Measurements from ENCODE around the gene PCP4.
A peak's percentile ranks its signal among the peaks of the same experiment; 100 is the strongest.

The PCP4 gene

DNA sequence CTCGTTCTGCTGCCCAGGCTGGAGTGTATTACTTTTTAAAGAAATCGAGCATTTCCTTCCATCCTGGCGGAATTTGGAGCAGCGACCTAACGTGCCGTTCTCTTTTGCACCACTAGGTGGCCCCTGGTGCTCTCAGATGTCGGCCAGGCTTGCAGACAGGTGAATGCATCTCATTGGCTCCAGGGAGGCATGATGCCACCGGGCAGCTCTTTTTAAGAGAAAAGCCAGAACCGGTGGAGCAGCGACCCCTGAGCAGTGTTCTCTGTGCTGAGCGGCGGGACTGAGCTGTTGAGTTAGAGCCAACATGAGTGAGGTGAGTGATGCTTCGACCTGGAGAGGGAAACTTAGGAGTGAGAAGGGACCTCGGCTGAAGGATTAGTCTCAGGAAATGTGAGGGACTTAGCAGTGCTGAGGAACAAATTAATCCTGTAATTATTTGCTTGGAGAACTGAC lies at the start of gene PCP4:
Gene PCP4 (plus strand): TSS at position 241 of the 453 bp plus-strand sequence. CDS start 64 bp downstream, at position 305.
- DNase-seq, result peak in 1 of 2 experiments; percentile 50

DNA sequence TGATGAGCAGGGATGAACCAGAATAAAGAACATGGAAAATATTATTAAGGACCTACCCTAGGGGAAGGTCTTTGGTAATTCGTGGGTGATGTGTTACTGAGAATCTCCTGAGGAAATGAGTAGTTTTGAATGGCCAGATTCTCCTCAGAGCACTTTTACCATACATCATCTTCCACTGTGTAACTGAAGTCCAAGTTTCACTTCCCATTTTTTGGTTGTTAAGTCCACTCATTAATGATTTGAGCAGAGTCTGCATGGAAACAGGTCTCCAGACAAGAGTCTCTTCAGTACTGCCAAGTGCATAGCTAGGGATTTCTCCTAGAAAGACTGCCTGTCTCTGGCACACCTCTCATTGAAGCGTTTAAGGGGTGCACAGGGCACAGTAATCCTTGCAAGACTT lies 48.7 kb upstream of the PCP4 start:
- DNase-seq, result no peak

DNA sequence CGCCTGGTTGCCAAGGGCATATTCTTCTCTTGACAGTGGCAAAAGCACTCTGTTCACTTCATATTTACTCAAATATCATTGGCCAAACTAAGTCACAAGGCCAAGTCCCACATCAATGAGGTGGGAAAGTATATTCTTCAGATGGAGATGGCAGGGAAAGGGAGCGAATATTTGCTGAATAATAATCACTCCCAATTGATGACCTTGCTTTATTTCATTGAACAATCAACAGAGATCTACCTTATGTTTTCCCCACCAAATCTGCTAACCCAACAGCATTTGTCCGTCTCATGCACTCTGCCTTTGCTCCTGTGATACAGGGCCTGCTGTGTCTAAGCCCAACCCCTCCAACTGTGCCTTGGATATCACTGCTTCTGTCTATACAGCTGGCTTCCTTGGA lies 45.2 kb upstream of the PCP4 start:
- DNase-seq, result no peak

DNA sequence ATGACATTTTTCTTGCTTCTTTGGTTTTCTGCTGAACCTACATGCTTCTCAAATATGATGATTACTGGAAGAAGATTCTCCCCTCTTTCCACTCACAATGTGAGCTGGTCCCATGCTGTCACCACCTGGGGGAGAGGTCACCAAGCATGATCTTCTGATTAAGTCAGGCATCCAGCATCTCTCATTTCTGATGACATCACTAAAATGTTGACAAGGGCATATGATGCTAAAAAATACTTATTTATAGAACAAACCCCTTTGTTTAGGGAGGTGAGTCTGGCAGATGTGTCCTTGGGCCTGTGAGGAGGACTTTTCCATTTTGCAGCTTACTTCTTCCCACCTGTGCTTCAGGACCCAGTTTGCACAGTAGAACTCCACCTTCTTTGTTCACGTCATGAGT lies 42.0 kb upstream of the PCP4 start:
- no peak for DNase-seq

DNA sequence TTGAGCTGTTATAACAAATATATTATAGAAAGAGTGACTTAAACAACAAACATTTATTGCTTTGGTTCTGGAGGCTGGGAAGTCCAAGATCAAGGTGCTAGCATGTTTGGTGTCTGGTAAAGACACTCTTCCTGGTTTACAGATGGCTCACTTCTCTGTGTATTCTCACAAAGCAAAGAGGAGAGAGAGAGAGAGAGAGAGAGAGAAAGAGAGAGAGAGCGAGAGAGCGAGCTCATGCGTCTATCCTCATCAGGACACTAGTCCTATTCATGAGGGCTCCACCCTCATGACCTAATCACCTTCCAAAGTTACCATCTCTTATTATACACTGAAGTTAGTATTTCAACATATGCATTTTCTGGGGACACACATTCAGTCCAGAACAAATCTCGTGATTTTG lies 32.7 kb upstream of the PCP4 start:
- no peak for DNase-seq

DNA sequence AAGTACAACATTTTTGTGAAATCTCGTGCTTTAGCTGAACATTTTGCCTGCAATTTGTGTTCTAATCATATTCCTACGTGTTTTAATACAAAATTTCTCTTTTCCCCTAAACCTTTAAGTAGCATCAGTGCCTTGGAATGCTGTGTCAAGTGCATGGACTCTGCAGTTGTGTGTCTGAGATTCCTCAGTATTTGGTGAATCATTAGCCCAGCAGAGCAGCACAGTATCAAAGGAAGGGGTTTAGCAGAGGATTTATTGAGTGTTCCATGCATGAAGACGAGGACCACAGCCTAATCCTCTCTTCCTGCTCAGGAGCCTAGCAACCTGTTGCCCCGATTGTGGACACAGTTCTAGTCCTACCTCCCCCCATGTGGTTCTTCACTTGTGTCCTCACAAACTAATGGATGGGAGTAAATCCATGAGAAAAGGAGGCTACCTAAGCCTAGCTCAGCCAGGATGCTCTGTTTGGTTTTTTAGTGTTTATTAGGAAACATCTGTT lies 29.3 kb upstream of the PCP4 start:
- no peak for DNase-seq

DNA sequence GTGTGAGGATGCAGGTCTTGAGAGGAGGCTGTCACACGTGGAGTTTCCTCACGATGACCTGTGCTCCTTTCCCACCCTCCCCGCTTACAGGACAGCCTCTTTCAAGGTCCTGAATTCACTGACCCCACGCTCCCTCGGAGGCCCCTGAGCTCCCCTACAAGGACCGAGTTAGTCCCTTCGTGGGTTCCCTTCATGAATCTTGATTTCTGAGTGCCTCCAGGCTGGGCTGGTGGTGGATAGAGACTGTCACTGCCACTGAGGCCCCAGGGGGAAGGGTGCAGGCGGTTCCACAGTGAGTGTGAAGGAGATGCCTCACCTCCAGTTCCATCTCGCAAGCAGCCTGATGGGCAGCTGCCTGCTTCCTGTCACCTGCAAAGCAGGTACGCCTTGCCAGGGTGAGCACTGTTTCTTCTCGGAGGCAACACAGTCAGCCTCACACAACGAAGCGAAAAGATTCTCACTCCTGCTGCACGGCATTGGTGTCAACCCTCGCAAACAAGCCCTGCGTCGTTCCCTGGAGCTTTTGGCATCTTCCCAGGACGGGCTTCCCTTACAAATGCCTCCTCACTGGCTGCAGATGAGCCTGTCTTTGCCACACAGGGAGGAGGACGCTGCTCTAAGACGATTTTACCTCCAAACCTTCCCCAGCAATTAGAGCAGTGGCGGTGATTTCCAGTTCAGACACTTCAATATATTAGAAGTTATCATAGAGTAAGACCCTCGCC lies 26.7 kb upstream of the PCP4 start:
- no peak for DNase-seq

DNA sequence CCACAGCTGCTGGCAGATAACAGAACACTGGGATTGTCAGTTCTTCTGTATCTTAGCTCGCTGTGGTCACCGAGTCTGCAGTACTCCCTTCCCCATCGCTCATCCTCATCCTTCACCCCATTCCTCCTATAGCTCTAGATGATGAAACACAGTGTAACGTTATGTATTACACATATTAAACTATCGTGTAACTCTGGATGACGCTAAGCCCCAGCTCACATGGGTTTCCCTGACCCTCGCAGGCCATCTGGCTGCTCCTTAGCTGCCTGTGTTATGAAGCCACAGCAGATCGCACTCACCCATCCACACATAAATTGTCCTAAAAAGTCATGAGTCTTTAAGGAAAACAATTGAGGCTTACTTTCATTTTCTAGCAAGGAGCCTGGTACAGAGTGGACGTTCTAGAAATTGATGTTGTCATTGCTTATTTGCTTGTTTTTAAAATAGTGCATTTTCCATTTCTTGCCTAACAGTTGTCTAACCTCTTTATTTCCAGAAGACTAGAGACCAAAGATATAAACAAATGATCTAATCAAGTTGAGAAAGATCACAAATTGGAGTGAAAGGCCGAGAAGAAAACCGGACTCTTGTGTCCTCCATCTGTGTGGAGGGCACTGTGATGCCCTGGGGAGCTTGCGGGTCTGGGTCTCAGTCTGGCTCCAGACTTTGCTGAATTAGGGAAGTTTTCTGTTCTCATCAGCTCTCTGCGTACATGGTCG lies 24.3 kb upstream of the PCP4 start:
- no peak for DNase-seq

DNA sequence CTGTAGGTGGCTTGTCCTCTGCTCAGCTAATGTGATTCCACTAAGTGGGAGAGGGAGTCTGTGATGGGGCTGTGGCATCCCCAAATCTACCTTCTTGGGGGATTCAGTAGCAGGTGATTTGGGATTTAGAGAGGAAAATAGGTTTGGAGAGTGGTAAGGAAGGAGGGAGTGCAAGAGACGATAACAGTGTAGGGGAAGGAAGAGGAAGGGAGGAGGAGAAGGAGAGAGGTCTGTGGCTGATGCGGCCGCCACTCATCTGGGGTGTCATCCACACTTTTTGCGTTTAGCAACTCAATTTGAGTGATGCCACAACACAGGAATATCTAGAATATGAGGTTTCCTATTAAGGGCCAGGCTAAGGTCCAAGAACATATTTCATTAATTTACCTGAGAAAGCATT lies 23.8 kb upstream of the PCP4 start:
- no peak for DNase-seq

DNA sequence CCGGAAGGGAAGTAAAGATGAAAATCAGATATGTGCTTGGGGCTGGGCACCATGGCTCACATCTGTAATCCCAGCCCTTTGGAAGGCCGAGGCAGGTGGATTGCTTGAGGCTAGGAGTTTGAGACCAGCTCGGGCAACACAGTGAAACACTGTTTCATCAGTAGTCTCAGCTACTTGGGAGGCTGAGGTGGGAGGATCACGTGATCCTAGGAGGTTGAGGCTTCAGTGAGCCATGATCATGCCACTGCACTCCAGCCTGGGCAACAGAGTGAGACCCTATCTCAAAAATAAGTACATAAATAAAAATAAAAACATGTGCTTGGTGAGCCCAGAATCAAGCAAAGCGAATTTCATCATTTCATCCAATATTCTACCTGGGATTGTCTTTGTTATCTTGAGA lies 23.3 kb upstream of the PCP4 start:
- DNase-seq, result no peak

DNA sequence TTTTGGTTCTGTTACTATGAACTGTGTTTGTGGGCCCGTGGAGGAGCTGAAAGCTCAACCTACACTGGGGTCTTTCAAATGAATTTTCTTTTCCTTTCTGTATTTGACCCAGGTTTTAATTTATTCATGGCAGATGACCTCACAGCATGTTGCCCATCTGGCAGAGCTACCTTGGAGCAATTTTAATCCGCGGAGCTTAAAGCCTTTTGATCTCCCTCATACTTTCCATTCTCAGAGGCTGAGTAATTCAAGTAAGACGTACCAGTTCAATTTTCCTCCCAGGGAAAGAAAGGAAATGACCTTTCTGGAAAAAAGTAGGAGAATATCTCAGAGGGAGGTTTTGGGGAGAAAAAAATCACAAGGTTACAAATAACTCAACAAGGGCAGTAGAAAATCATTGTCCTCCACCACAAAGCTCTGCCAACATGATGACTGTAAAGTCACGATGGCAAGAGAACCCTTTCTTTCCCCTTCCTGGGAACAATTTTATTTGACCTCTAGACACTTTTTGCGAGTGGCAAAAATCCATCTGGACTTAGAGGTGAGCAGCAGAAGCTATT lies 21.6 kb upstream of the PCP4 start:
- no peak for DNase-seq

DNA sequence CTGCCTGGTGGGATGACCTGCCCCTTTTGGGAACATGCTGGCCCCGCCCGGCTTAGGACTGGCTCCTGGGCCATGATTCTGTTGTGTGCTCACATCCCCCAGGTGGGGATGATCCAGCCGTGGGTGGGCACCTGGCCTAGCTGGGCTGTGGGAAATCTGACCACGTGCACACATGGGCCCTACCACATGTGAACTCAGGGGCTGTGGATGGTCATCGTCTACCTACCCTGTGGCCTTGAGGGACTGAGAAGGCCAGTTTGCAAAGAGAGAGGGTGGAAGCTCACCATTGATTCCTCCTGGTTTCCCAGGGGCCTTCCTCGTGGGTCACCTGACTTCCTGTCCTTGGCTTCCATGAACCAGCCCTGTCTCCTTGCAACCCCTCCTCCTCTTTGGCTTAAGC lies 19.4 kb upstream of the PCP4 start:
- no peak for DNase-seq

DNA sequence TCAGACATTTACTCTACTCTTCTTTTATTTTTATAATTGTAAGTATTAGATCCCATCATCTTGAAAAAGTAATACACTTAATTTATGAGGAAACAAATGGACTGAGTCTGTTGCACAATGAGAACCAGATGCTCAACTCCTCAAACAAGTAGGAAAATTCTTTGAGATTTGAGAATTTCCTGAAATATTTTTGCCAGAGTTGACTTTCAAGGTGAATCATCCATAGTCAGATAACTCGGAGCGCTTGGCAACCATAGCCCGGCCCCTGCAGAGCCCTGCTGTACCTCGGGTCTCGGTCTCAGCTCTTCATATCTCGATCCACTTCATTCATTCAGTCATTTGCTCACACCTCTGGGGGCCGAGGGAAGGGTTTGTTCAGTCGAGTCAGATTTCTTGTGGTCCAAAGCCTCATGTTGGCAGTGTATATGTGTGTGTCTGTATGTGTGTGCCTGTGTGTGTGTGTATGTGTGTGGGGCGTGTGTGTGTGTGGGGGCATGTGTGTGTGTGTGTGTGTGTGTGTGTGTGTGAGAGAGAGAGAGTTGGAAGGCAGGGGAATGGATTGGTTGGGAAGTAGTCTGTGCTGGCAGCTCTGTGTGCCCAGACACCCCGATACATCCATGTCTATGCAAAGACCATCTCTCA lies 18.1 kb upstream of the PCP4 start:
- DNase-seq, result no peak

DNA sequence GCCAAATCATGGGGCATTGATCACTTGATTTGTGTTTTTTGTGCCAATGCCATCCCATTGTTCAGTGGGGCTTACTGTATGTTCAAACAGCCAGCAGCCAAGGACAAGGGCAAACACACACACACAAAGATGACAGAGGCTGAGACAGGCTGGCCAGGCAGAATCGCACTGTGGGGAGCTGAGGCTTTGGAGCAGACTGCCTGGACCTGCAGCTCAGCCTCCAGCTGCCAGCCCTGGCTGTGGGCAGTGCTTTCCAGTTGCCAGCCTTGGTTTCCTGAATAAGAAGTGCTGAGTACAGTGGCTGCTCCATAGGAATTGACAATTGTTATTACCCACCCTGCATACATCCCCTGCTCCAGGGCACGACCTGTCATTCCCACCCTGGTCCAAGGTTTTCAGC lies 16.9 kb upstream of the PCP4 start:
- no peak for DNase-seq

DNA sequence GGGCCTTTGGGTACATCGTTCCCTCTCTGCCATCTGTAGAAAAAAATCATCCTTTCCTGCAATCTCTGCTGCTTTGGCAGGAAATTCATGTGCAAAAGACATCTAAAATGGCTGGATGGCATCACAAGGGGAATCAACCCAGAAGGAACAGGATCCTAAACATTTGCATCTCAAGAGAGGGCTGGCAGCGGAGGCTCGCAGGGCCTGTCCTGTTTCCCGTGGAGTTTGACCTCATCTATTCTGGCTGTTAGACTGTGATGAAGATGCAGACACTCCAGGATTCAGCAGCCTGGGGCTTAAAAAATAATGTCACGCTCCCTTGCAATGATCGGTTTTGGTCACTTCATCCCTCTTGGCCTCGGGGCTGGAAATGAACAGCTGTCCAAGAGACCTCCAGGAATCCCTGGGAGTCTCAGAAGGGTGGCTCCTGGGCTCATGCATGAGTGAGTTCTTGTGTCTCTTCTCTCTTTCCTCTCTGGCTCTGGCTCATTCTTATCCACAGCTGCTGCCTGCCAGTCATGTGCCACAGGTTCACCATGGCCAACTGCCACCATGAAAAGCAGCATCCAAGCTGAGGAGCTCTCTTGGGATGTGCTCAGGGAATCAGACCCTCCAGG lies 16.1 kb upstream of the PCP4 start:
- no peak for DNase-seq

DNA sequence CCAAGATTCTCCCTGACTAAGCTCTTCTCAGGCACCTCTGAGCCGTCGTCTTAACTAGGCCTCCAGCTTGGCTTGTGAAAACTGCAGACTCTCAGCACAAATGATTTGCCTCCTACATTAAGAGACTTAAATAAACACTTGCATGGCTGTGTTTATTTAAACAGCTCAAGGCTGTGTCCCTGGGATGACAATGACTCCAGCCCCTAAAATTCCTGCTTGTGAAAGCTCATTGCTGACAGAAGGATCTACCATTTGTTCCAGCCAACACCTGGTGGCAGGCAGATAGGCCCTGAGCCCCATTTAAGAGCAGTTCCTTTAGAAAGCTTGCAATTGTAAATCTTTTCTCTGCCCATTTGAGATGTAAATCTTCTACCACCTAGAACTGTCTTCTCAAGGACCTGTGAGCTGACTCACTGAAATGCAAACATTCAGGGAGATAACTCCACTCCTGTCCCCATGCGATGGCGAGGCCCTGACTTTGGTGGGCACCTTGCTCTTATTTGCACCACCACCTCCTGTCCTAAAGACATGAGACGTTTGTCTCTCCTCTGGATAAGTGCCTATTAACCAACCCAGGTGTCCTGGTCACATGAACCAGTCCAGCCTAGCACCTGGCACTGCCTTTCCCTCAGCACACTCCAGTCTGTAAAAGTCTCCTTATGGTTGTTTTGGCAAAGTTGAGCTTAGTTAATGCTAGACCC lies 15.1 kb upstream of the PCP4 start:
- DNase-seq, result no peak

DNA sequence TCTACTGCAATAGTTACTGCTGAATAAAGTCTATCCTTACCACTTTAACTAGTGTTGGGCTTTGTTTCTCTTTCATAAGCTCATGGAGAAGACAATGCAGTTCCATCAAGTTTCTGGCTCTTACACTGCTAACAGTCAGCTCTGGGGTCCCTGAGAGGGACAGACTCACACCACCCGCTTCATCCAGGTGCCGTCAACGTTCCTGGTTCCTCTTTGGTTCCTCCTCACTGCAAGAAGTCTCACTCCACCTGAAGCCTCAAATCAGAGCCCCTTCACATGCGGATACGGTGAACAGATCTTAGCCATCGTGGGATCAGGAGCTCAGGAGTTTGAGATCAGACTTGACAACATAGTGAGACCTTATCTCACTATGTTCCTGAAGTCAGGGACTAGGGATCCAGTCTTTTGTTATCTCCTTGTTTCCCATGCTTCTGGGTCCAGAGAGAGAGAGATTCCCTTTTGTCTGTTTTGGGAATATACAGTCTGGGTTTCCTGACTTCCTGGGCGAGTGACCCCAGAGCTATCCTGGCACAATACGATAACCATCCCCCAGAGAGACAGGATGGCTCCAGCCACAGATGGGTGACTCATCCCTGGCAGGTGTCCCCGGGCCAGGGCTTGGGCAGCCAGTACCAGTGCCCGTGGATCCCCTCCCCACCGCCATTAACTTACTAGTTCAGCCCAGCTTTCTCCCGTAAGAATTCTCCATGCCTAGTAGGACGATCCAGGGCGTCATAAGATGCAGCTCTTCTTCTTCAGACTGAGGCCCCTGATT lies 14.3 kb upstream of the PCP4 start:
- DNase-seq, result no peak

DNA sequence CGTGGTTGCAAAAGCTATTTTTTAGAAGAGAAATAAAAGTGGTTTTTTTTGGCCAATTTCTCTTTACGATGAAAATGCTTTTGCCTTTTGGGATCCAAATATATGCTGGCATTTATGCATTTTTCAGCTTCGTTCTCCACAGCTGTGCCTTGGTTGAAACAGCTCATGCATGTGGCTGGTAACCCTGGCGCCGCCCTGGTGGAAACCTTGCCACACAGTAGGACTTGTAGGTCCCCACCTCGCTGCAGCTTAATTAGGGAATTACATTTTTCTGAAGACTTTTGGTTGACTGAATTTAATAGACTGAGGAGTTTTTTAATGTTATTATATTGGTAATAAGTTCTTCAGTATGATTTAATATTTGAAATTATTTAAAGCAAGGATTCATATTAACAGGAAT lies 12.7 kb upstream of the PCP4 start:
- DNase-seq, result no peak

DNA sequence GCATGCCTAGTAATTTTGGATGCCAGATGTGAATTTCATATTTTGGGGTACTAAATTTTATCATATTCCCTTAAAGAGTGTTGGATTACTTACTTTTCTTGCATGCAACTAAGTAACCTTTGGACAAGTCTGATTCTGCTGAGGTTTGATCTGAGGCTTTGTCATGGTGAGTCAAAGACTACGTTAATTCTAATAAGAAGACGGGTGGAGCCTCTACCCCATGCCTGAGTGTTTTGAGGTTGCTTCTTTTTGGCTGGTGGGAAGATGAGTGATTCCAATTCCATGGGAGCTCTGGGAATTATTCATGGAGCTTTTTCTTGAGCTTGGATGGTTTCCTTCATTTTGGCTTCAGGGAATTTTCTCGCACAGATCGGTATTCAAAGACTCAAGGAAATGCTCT lies 11.6 kb upstream of the PCP4 start:
- no peak for DNase-seq

DNA sequence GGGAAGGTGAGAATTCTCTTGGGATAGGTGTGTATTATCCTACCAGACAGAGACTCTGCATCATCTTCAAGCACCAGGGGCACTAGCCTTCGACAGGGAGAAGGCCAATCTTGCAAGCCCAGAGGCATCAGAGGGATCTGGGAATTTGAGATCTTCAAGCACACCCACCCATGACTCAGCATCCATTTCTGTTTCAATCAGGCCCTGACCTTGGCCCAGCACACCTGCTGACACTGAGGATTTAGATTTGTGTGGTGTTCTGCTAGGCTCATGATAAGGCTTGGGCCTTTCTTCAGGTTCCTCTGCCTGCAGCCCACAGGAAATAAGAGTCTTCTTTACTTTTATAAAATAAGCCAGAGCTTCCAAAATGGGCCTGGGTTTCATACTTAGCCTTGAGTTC lies 6.6 kb upstream of the PCP4 start:
- DNase-seq, result no peak

DNA sequence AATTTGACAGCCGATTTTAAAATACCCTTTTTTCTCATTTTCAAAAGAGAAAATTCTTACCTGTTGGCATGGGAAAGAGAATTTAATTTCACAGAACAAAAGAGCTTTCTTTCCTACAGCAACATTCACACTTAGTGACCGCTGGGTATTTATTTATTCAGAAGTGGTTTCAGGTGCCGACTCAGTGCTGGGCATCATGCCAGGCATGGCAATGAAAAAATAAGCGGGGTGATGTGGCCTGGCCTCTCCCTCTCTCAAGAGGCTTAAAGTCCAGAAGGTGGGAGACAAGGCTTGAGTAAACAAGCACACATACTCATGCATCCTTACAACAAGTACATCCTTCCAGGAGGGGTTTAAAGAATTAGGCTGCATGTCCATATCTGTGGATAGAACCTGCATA lies 4.1 kb upstream of the PCP4 start:
- no peak for DNase-seq

DNA sequence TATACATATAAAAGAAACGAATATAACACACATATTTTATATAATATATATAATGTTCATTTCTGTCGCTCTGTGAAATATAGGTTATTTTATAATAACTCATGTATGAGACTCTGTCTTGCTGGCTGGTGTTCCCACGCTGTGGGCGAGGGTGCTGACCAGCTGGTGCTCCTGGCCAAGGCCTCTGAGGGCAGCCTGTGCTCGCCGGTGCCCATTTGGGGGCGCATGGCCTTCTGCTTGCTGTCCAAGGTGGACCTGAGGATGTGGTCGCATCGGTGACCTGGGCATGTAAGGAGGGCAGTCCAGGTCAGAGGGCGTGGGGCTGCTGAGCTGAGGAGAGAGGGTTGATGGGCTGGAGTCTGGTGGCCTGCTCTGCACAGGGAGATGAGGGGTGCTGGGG lies 1.1 kb upstream of the PCP4 start:
- DNase-seq, result no peak
